Right lobe of liver (tissue), 6 donors: ENCODE results near the gene ELN. TPM values are rescaled to one million over a fixed set of nuclear protein-coding genes. Genes with fewer than 3 reads are reported as not detected.

Experiments
- ATAC-seq, 4 donors: fragments of 200-7000 bp; cut with Tn5 transposase; one replicate each; pipeline ENCODE4 v1.9.1; 2020; ENCODE audit warnings: mild to moderate bottlenecking in 4 of 4, moderate library complexity in 4 of 4
- DNase-seq, 3 donors: peaks; one replicate each; pipeline ENCODE4 v3.0.0-alpha.2; 2020
- H3K27ac ChIP-seq, 3 donors: fragments of 200-600 bp; one replicate each; pipeline ENCODE4 v1.8.0; 2022
- H3K27me3 ChIP-seq, 2 donors: fragments of 200-600 bp; one replicate each; pipeline ENCODE4 v1.8.0; 2022
- H3K36me3 ChIP-seq, 4 donors: fragments of 200-600 bp; sonication (generic) in 1 of 4; one replicate each; pipeline versions ENCODE4 v1.5.1 to v1.8.0; 2017 to 2022; ENCODE audit warnings: control low read depth in 1 of 4
- H3K4me1 ChIP-seq, 4 donors: fragments of 200-600 bp; sonication (generic) in 1 of 4; one replicate each; pipeline versions ENCODE4 v1.5.1 to v1.8.0; 2017 to 2022; ENCODE audit warnings: control low read depth in 1 of 4
- H3K4me3 ChIP-seq, 3 donors: fragments of 200-600 bp; one replicate each; pipeline ENCODE4 v1.8.0; 2022
- H3K9me3 ChIP-seq, 4 donors: fragments of 200-600 bp; sonication (generic) in 1 of 4; one replicate each; pipeline versions ENCODE4 v1.5.1 to v1.8.0; 2017 to 2022; ENCODE audit warnings: control low read depth in 1 of 4
- CTCF ChIP-seq, 4 donors: fragments of 200-600 bp in 3 of 4; fragments of 450-650 bp in 1 of 4; IDR thresholded peaks; one replicate each; pipeline versions ENCODE4 v1.5.1 to v1.8.0; 2016 to 2022; ENCODE audit warnings: antibody characterized with exemption in 4 of 4, mild to moderate bottlenecking in 2 of 4
- POLR2A ChIP-seq: fragments of 450-650 bp; IDR thresholded peaks from one replicate; pipeline ENCODE4 v1.6.1; 2017; ENCODE audit warnings: antibody characterized with exemption, mild to moderate bottlenecking
- WGBS: methylation state at CpG from one replicate; pipeline ENCODE4 v1.1.6; 2018; ENCODE audit warnings: low coverage, low lambda C conversion rate; ENCODE audit not compliant: insufficient coverage; ENCODE audit errors: missing lambda C conversion rate; 5-methylcytosine and 5-hydroxymethylcytosine counted together
- intact Hi-C, 2 donors: fragments of 100-400 bp; cut with DNase I; formaldehyde crosslinking; loops; one replicate each; pipeline versions ENCODE4 v1.11.2 to v1.14.1; 2022
- total RNA-seq, 6 experiments: library from RNA; depleted of rRNA in 2 of 6; stranded (reverse); fragments of >200 nt in 2 of 6; fragmentation: NEBNext Ultra II Directional in 3 of 6; extraction: Animal tissue kit (Norgen Biotek cat#: 25700) in 3 of 6; gene quantifications; one replicate each; pipeline versions ENCODE4 v1.1.0 to v1.2.4, GENCODE V29; 2016 to 2023
- donor health status: DM: no; HTN: yes; CAD: no.
- donor health status: DM: no; HTN: no; CAD: no.
- donor health status: DM: no; HTN: no; CAD: no.
- donor health status: DM: no; HTN: yes; CAD: no.
- donor health status: DM: no; HTN: yes; CAD: no.

The ELN gene
- total RNA-seq, 6 experiments from 2014 or later, result 3.0 to 11.7 (median 5.3) TPM

GRCh38 chr7:74066626-74067025 is 38.7 kb downstream of the ELN start:
- peak in 1 of 3 donors; percentile 33 for DNase-seq
- intact Hi-C loops, result loop anchor here (5.0 to 10.0 kb wide), 2 partner anchors 328 to 336 kb away; no protein-coding TSS in a partner anchor
- no peak for ATAC-seq
- TF ChIP-seq CTCF (IDR thresholded peaks at IDR 0.05) (no peak), POLR2A (no peak)
- no peaks in the 10 kb centered on the region for H3K27me3 ChIP-seq
- H3K4me3 ChIP-seq, result no peak overlapping the region
- WGBS, result 61% methylated on average over 2 of the region's 3 CpGs
- H3K27ac ChIP-seq, result no peak overlapping the region
- H3K4me1 ChIP-seq, result peaks cover 0 to 6% (median 2%) of the 10 kb centered on the region in 4 donors
- H3K36me3 ChIP-seq, result no peaks in the 10 kb centered on the region
- no peaks in the 10 kb centered on the region for H3K9me3 ChIP-seq

- intact Hi-C loops, result loop anchor here (5.0 to 10.0 kb wide), 2 partner anchors 326 to 334 kb away; no protein-coding TSS in a partner anchor
- Histone ChIP-seq H3K27ac (no peak overlapping the region), H3K9me3 (no peaks in the 10 kb centered on the region), H3K36me3 (no peaks in the 10 kb centered on the region), H3K4me1 (no peaks in the 10 kb centered on the region), H3K27me3 (no peaks in the 10 kb centered on the region), H3K4me3 (no peak overlapping the region)
- TF ChIP-seq POLR2A, result no peak
- no peak for TF ChIP-seq CTCF (IDR thresholded peaks at IDR 0.05)
- DNase-seq (peak in 1 of 3 donors; percentile 52), ATAC-seq (no peak)
- 54% methylated on average over 6 of the region's 20 CpGs for WGBS
These were observed 40.6 kb downstream of the ELN start for GRCh38 chr7:74068378-74069085.

- TF ChIP-seq CTCF (IDR thresholded peaks at IDR 0.05) (no peak), POLR2A (no peak)
- Histone ChIP-seq H3K27ac (no peak overlapping the region), H3K27me3 (no peaks in the 10 kb centered on the region), H3K4me1 (no peaks in the 10 kb centered on the region), H3K36me3 (no peaks in the 10 kb centered on the region), H3K4me3 (no peak overlapping the region), H3K9me3 (no peaks in the 10 kb centered on the region)
- intact Hi-C loops, result loop anchor here (5.0 to 10.0 kb wide), 2 partner anchors 326 to 333 kb away; no protein-coding TSS in a partner anchor
- WGBS, result 90% methylated on average over 10 of the region's 16 CpGs
- no peak for ATAC-seq
- peak in 1 of 3 donors; percentile 50 for DNase-seq
These were observed 41.1 kb downstream of the ELN start for GRCh38 chr7:74069086-74069541.

GRCh38 chr7:74069790-74070618 is 42.0 kb downstream of the ELN start:
- intact Hi-C loops, result loop anchor here (5.0 to 10.0 kb wide), 3 partner anchors 135 to 332 kb away; no protein-coding TSS in a partner anchor
- H3K4me3 ChIP-seq, result no peak overlapping the region
- H3K27ac ChIP-seq, result no peak overlapping the region
- no peaks in the 10 kb centered on the region for H3K4me1 ChIP-seq
- DNase-seq, result peak in 1 of 3 donors; percentile 19
- no peak for TF ChIP-seq CTCF (IDR thresholded peaks at IDR 0.05)
- H3K36me3 ChIP-seq, result no peaks in the 10 kb centered on the region
- H3K27me3 ChIP-seq, result no peaks in the 10 kb centered on the region
- no peaks in the 10 kb centered on the region for H3K9me3 ChIP-seq
- WGBS, result 65% methylated on average over 8 of the region's 11 CpGs
- ATAC-seq, result no peak
